Renal cortical epithelial cell (primary cell): Measurements from ENCODE around the gene BRCA2. TPM values are rescaled to one million over a fixed set of nuclear protein-coding genes. Genes with fewer than 3 reads are reported as not detected.
A peak's percentile ranks its signal among the peaks of the same experiment; 100 is the strongest.

ENCODE experiments used
- DNase-seq: peaks from one replicate; pipeline ENCODE4 v3.0.0-alpha.2; 2011; ENCODE audit warnings: low read depth
- total RNA-seq: library from RNA; depleted of rRNA; stranded (reverse); fragments of >200 nt; gene quantifications from 2 replicates; pipeline ENCODE4 v1.2.3, GENCODE V29; 2014

Gene BRCA2
- total RNA-seq, 1 donor from 2014 or later, result 0.89 TPM

- peak; percentile 61 for DNase-seq
Measured at GRCh38 chr13:32381539-32381938, 66.2 kb downstream of the BRCA2 start.

GRCh38 chr13:32383836-32384618 is 68.7 kb downstream of the BRCA2 start:
- DNase-seq, result no peak

GRCh38 chr13:32384702-32385101 is 69.4 kb downstream of the BRCA2 start:
- no peak for DNase-seq

GRCh38 chr13:32385410-32385809 is 70.1 kb downstream of the BRCA2 start:
- DNase-seq, result no peak

- DNase-seq, result no peak
Measured at GRCh38 chr13:32390048-32390447, 74.7 kb downstream of the BRCA2 start.

GRCh38 chr13:32390484-32390883 is 75.2 kb downstream of the BRCA2 start:
- no peak for DNase-seq

GRCh38 chr13:32391101-32391619 is 75.9 kb downstream of the BRCA2 start:
- no peak for DNase-seq

- DNase-seq, result no peak
Measured at GRCh38 chr13:32403108-32403507, 87.8 kb downstream of the BRCA2 start.

GRCh38 chr13:32407854-32408253 is 92.5 kb downstream of the BRCA2 start:
- no peak for DNase-seq

- DNase-seq, result peak; percentile 22
Measured at GRCh38 chr13:32408296-32409000, 93.1 kb downstream of the BRCA2 start.

GRCh38 chr13:32409001-32409313 is 93.6 kb downstream of the BRCA2 start:
- no peak for DNase-seq

GRCh38 chr13:32409561-32410421 is 94.5 kb downstream of the BRCA2 start:
- peak; percentile 43 for DNase-seq

- no peak for DNase-seq
Measured at GRCh38 chr13:32413284-32413683, 98.0 kb downstream of the BRCA2 start.

- DNase-seq, result no peak
Measured at GRCh38 chr13:32414580-32414979, 99.3 kb downstream of the BRCA2 start.

GRCh38 chr13:32415019-32415418 is 99.7 kb downstream of the BRCA2 start:
- DNase-seq, result no peak

- DNase-seq, result no peak
Measured at GRCh38 chr13:32417995-32418394, 102.7 kb downstream of the BRCA2 start.

GRCh38 chr13:32419862-32420261 is 104.6 kb downstream of the BRCA2 start:
- DNase-seq, result no peak

- no peak for DNase-seq
Measured at GRCh38 chr13:32423592-32423991, 108.3 kb downstream of the BRCA2 start.

GRCh38 chr13:32425158-32425557 is 109.8 kb downstream of the BRCA2 start:
- no peak for DNase-seq

GRCh38 chr13:32426191-32426989 is 111.1 kb downstream of the BRCA2 start:
- peak; percentile 58 for DNase-seq
